Right lobe of liver (tissue), 4 donors: Measurements from ENCODE around the gene IDI1.

Source experiments
- CTCF ChIP-seq, 4 donors: fragments of 200-600 bp in 3 of 4; fragments of 450-650 bp in 1 of 4; IDR thresholded peaks; one replicate each; pipeline versions ENCODE4 v1.5.1 to v1.8.0; 2016 to 2022; ENCODE audit warnings: antibody characterized with exemption in 4 of 4, mild to moderate bottlenecking in 2 of 4
- POLR2A ChIP-seq: fragments of 450-650 bp; IDR thresholded peaks from one replicate; pipeline ENCODE4 v1.6.1; 2017; ENCODE audit warnings: antibody characterized with exemption, mild to moderate bottlenecking
- donor health status: DM: no; HTN: no; CAD: no.
- donor health status: DM: no; HTN: no; CAD: no.
- donor health status: DM: no; HTN: yes; CAD: no.

GRCh38 chr10:1007583-1007982 is 41.3 kb downstream of the IDI1 start:
- no peak for TF ChIP-seq POLR2A
- no peak for TF ChIP-seq CTCF (IDR thresholded peaks at IDR 0.05)
